HG03520 (cell line): ENCODE measurements around the gene CLEC3B.
"Not testable (repeated sequence)": the region's sequence is repeated elsewhere in the genome, so short reads cannot be mapped to it uniquely, and the experiment has no call there.

ENCODE experiments used
- ATAC-seq: cut with Tn5 transposase; IDR thresholded peaks from one replicate; pipeline ENCODE4 v1.9.1; 2021; ENCODE audit warnings: mild to moderate bottlenecking, moderate library complexity; ENCODE audit not compliant: unreplicated experiment

CLEC3B gene

DNA sequence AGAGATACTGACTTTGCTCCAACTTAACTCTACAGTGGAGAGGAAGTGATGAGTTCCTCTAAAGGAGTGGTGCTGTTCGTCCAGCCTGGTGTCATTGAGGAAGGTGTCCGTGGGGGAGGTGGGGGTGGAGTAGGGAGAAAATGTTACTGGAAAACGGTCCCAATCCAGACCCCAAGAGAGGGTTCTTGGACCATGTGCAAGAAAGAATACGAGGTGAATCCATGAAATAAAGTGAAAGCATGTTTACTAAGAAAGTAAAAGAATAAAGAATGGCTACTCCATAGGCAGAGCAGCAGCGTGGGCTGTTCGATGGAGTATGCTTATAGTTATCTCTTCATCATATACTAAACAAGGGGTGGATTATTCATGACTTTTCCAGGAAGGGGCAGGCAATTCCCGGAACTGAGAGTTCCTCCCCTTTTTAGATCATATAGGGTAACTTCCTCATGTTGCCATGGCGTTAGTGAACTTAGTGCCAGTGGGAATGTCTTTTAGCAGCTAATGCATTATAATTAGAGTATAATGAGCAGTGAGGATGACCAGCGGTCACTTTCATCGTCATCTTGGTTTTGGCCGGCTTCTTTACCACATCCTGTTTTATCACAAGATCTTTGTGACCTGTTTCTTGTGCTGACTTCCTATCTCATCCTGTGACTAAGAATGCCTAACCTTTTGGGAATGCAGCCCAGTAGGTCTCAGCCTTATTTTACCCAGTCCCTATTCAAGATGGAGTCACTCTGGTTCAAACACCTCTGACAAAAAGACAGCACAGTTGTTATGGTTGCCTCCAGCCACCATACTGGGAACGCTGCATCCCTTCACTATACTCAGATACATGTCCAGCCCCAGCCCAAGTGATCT is 38.6 kb downstream of the CLEC3B start:
- no peak for ATAC-seq

DNA sequence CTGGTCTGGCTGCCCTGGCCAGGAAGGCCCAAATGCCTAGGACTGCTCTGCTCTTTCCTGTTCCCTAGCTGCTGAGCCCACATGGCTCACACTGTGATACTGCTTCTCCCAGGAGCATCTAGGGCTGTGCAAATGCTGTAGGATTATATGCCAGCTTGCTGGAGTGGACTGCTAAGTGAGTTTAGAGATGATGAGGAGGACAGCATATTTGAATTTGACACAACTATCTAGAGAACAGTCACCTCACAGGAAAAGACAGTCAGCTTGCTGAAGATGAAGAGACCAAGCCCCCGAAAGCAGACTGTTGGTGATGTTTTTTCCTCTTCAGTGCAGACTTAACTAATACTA is 39.2 kb downstream of the CLEC3B start:
- no peak for ATAC-seq

DNA sequence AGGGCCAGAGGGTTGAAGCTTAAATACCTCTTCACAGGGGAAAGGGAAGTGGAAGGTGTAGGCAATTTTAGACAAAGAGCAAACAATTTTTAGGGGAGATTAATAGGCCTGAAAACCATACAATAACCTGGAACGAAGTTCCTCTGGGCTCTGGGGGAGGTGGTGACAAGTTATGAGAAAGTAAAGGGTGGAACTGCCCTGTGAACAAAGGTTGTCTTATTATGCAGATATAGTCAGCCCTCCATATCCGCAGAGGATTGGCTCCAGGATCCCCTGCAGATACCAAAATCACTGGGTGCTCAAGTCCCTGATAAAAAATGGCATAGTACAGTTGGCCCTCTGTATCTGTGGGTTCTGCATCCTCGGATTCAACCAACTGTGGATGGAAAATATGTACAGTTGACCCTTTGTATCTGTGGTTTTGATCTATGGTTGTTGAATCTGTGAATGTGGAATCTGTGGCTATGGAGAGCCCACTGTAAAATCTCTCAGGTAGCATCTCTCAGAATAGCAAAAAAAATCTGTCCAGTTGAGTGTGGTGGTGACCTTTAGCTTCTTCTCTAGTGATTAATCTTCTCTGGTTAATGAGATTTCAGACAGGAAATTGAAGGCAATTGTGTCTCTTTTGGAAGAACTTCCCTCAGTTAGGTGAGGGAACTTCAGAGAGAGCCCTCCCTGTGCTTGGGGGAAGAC is 40.2 kb downstream of the CLEC3B start:
- ATAC-seq, result no peak

DNA sequence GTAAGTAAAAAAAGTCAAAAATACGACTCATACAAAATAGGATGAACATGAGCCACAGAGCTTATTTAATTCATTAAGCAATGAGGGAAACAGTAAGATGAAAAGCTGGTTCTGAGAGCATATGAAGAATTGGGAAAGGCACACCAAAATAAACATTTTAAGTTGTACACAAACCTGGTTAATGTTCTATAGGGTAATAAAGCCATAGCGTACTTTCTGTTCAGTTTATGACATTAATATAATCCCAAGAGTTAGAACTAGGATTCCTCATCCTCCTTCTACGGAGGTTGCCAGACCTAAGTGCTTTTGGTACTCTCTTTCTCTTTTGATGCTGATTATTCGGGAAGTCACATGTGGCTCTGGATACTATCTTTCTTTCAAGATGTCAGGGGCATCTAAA is 41.4 kb downstream of the CLEC3B start:
- no peak for ATAC-seq

DNA sequence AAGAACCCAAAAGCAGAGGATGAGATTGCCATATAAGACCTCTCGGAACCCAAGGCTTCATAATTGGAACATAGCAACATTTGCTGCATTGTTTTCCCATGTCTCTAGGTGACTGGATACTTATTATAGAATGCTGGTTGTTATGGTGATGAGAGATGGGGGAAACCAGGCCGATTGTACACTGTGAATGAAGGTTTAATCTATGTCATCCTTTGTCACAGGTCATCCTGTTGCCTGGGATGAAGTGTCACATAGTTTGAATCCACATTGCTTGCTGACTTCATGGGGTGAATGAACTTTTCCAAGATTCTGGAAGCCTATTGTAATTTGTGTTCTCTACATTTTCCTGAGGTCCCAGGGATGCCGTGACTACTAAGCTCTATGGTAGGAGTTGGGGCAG is 41.8 kb downstream of the CLEC3B start:
- ATAC-seq, result no peak

DNA sequence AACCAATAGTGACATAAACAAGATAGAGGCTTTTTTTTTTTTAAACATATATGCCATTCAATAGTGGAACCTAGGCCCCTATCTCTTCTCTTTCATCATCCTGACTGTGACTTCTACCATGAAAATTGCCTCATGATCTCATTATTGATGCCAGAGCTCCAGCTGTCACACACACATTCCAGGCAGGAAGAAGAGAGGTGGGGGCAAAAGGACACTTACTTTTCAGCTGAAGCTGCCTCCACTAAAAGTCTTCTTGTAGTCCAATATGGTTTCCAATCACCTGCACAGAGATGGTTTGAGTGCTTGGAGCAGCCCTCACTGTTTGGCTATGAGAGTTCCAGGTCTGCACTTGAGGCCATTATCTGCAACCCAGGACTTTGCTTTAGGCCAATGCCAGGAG is 45.0 kb downstream of the CLEC3B start:
- ATAC-seq, result no peak

DNA sequence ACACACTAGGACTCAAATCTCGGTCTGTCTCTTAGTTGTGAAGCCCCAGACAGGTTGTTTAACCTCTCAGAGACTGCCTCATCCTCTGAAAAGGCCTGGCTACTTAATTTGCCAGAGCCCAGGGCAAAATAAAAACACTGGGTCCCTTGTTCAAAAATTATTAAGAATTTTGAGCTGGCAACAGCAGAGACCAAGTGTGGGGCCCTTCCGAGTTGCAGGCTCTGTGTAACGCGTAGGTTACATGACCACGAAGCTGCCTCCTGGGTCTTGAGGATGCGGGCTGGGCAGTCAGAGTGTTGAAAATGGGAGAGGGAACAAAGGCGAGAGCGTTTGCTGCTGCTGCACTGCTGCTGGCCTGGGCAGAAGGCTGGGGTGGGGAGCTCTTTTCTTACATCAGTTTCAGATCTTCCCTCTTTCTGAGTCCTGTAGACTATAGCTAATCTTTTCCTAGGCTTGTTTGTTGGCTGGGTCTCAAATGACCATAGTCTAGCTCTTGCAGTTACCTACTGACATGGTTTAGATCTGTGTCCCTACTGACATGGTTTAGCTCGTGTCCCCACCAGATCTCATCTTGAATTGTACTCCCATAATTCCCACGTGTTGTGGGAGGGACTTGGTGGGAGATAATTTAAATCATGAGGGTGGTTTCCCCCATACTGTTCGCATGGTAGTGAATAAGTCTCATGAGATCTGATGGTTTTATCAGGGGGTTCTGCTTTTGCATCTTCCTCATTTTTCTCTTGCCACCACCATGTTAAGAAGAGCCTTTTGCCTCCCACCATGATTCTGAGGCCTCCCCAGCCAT is 49.9 kb downstream of the CLEC3B start:
- ATAC-seq, result no peak

DNA sequence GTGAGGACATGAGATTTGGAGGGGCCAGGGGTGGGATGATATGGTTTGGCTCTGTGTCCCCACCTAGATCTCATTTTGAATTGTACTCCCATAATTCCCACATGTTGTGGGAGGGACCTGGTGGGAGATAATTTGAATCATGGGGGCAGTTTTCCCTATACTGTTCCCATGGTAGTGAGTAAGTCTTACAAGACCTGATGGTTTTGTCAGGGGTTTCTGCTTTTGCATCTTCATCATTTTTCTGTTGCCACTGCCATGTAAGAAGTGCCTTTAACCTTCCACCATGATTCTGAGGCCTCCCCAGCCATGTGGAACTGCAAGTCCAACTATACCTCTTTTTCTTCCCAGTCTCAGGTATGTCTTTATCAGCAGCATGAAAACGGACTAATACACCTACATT is 52.2 kb downstream of the CLEC3B start:
- ATAC-seq, result not testable (repeated sequence)

DNA sequence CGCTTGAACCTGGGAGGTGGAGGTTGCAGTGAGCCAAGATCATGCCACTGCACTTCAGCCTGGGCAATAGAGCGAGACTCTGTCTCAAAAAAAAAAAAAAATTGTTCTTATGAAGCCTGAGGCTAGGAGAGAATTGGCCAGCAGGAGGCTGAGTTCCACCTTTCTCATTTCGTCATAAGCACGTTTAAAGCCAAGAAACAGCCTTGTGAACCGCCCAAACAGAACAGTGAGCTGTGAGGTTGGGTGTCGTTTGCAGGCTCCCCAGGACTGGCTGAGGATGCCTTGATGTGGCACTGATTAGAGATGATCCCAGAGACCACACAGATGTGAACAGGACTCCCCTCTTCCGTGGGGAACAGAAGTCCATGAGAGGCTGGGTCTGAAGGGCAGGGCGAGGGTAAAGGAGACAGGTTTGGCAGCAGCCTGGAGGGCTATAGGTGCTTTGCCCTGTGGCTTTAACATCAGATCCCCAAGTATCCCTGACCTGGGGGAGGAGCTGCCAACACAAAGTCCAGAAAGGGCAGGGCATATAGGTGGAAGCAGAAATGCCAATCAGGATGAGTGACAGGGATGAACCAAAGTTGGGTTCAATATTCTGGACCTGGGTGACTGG is 52.9 kb downstream of the CLEC3B start:
- no peak for ATAC-seq

DNA sequence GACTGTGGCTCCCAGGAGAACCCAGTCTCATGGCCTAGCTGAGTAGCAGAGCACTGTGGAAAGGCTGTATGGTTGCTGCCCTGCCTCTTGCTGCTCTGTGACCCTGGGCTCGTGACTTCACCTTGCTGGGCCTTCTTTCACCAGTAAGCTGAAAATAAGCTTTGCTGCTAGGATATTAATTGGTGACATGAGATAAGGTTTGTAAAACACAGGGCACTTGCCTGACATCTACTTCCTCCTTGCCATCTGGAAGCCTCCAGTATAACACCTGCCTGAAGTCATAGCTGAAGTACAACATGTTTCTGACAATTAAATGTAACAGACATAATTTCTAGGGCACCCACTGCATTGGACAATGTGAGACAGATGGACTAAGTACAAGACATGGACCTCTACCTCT is 53.6 kb downstream of the CLEC3B start:
- no peak for ATAC-seq

DNA sequence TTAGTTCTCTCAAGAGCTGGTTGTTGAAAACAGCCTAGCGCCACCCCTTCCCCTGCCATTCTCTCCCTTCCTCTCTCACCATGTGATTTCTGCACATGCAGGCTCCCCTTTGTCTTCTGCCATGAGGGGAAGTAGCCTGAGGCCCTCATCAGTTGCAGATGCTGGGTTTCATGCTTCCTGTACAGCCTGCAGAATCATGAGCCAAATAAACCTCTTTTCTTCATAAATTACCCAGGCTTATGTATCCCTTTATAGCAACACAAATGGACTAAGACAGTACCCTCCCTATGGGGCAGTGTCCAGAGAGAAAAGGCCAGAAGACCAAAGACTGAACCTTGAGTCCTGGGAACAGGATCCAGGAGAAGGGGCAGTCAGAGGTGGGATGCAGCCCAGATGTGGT is 54.7 kb downstream of the CLEC3B start:
- ATAC-seq, result no peak

DNA sequence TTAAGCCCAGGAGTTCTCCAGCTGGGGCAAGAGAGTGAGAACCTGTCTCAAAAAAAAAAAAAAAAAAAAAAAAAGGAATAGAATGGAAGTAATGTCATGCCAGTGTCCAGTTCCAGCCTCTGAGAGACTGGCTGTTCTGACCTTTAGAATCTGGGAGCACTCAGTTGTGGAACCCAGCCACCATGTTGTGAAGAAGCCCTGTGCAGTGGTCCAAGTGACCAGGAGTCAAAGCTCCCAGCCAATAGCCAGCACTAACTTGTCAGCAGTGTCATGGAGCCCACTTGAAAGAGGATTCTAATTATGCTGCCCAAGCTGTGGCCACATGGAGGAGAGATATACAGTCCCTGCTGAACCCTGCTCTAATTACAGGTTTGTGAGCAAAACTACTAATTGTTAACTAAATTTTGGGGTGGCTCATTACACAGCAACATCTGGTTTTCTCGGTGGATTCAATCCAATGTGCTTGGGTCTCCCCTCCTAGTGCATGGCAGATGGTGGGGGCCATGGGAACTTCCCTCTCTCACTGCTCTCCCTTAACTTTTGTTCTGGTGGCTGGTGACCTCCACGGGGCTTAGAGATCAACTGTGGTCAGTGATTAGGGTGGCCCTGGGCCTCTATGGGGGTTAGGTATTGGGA is 55.5 kb downstream of the CLEC3B start:
- no peak for ATAC-seq

DNA sequence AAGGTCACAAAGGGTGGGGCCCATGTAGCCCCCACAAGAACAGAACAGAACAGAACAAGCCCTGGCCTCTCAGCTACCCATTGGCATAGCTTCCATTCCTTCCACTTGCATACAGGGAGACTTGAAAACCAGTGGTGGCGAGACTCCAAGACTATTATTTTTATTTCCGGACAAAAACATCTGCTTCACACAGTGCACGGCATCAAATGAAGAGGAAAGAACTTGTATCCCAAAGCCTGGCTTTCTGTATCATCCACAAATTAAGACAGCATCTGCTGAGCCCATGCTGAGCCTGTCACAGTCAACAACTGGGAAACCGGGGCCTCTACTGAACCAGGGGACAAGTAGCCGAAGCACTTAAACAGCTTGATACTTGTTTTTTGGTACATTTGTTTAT is 56.0 kb downstream of the CLEC3B start:
- ATAC-seq, result no peak

DNA sequence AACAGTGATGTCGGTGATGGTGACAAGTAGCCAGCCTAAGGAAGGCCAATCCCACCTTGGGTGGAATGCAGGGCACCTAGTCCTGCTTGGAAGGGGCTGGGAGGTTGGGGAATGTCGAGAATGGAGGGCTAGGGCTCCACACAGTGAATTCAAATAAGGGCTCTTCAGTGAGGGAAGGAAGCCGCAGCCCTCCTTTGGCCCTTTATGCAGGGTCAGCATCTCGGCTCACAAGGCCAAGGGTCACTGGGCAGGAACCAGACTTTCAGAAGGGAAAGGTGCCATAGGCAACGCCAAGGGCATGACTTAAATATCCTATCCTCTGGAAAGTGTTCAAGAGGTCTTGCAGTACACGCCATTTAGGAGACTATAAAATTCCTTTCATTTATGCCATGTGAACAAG is 56.9 kb downstream of the CLEC3B start:
- no peak for ATAC-seq

DNA sequence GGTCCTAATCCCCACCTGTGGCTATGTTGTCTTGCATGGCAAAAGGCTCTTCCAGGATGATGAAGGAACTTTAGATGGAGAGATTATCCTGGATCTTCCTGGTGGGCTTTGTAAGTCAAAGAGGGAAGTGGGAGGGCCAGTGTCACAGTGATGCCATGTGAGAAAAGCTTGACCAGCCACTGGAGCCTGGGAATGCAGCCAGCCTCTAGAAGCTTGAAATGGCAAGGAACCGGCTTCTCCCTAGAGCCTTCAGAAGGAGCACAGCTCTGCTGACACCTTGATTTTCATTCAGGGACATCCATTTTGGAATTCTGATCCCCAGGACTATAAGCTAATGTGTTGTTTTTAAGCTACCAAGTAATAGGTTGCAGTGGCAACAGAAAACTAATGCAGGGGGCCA is 58.3 kb downstream of the CLEC3B start:
- no peak for ATAC-seq

DNA sequence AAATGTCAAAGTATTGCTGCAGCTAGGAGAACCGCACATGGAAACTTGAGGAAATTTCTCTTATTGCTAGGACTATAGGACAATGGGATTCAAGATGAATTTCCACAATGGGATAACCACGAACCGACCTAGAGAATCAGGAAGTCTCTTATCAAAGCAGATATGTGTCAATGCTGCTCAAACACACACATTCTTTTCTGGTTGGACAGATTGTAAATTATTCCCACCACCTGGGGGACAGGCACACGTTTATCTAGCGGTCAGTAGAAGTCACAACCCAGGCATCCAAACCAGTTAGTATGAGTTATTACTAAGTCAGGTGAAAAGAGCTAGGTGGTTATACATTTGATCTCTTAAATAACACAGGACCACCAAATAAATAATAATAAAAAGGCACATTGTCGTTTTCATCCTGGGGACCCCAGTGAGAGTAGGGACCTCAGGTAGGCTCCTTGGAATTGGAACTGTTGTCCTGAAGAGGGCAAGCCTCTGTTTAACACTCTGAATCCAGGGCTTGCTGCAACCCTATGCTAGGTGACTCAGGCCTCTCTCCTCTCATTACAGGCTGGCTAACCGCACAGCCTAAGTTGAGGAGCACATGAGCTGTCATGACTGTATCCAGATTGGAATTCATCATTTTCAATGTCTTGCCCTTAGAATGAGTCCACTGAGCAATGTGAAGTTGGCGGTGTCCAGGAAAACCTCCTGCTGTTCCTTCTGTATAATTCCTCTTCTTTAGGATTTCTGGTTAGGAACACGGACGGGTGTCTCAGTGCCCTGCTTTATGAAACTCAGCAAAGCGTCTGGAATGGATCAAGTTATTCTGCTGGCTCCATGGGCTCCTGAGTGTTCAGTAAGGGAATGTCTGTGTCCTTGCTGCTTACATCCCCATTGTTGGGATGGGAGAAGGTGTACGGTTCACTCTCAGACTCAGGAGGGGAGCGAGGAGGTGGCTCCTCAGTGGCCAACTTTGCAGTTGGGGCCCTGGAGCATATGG is 59.0 kb downstream of the CLEC3B start:
- no peak for ATAC-seq
